ENCODE results near the gene RCOR2. TPM values are rescaled to one million over a fixed set of nuclear protein-coding genes. Genes with fewer than 3 reads are reported as not detected.

Gene RCOR2
- total and polyA plus RNA-seq, 2 of the 13 experiments (the other 11 are each of a cell fraction or from before 2014, with no cell fraction given), result 8.3 to 8.5 TPM

GRCh38 chr11:63920939-63921417 lies 4.0 kb upstream of the RCOR2 start (continued):
- TF ChIP-seq TAF1 (CRISPR knock-in tag; IDR thresholded peaks at IDR 0.05) (peak; percentile 7; the same call in 1 of the 2 replicates), GABPA (IDR thresholded peaks at IDR 0.05; ENCODE audit: low read depth, low read length) (no peak), GABPA (CRISPR knock-in tag; IDR thresholded peaks at IDR 0.05; ENCODE audit: low read depth) (peak; percentile 36; the same call in 1 of the 2 replicates), HDAC2 (CRISPR knock-in tag; IDR thresholded peaks at IDR 0.05) (peak; percentile 44; the same call in 1 of the 2 replicates), MYC (CRISPR knock-in tag; IDR thresholded peaks at IDR 0.05; ENCODE audit: borderline replicate concordance) (peak; percentile 56; the same call in 1 of the 2 replicates), ZNF773 (CRISPR knock-in tag; IDR thresholded peaks at IDR 0.05; ENCODE audit: borderline replicate concordance) (no peak), ZNF616 (CRISPR knock-in tag; IDR thresholded peaks at IDR 0.05; ENCODE audit: low read depth) (no peak), KDM3A (CRISPR knock-in tag; IDR thresholded peaks at IDR 0.05; ENCODE audit: low read depth) (no peak), KDM2A (CRISPR knock-in tag; IDR thresholded peaks at IDR 0.05; ENCODE audit: borderline replicate concordance, low read depth) (peak; percentile 43; the same call in 1 of the 2 replicates), HCFC1 (IDR thresholded peaks at IDR 0.05; ENCODE audit: low read depth, low read length) (no peak), ZNF446 (CRISPR knock-in tag; IDR thresholded peaks at IDR 0.05) (no peak), ZNF781 (CRISPR knock-in tag; IDR thresholded peaks at IDR 0.05; ENCODE audit: borderline replicate concordance, not compliant biosample characterization) (no peak), ZSCAN29 (CRISPR knock-in tag; conservative IDR thresholded peaks at IDR 0.05) (peak; percentile 98), ZNF121 (CRISPR knock-in tag; IDR thresholded peaks at IDR 0.05) (no peak), ZSCAN30 (CRISPR knock-in tag; IDR thresholded peaks at IDR 0.05) (no peak), ZNF710 (CRISPR knock-in tag; IDR thresholded peaks at IDR 0.05; ENCODE audit: borderline replicate concordance) (0 out of 2 replicates have a peak, but pooled peaks have one; percentile 33), ZIK1 (CRISPR knock-in tag; IDR thresholded peaks at IDR 0.05; ENCODE audit: borderline replicate concordance, low read depth) (0 out of 2 replicates have a peak, but pooled peaks have one; percentile 34), ONECUT2 (CRISPR knock-in tag; IDR thresholded peaks at IDR 0.05) (no peak), ZNF563 (CRISPR knock-in tag; IDR thresholded peaks at IDR 0.05) (no peak; the same call in 1 of the 2 replicates), ELF3 (CRISPR knock-in tag; IDR thresholded peaks at IDR 0.05) (no peak)
- TF ChIP-seq, protein P1, sequence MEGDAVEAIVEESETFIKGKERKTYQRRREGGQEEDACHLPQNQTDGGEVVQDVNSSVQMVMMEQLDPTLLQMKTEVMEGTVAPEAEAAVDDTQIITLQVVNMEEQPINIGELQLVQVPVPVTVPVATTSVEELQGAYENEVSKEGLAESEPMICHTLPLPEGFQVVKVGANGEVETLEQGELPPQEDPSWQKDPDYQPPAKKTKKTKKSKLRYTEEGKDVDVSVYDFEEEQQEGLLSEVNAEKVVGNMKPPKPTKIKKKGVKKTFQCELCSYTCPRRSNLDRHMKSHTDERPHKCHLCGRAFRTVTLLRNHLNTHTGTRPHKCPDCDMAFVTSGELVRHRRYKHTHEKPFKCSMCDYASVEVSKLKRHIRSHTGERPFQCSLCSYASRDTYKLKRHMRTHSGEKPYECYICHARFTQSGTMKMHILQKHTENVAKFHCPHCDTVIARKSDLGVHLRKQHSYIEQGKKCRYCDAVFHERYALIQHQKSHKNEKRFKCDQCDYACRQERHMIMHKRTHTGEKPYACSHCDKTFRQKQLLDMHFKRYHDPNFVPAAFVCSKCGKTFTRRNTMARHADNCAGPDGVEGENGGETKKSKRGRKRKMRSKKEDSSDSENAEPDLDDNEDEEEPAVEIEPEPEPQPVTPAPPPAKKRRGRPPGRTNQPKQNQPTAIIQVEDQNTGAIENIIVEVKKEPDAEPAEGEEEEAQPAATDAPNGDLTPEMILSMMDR (CRISPR knock-in tag; IDR thresholded peaks at IDR 0.05), result peak; percentile 84
- TF ChIP-seq, protein P2, sequence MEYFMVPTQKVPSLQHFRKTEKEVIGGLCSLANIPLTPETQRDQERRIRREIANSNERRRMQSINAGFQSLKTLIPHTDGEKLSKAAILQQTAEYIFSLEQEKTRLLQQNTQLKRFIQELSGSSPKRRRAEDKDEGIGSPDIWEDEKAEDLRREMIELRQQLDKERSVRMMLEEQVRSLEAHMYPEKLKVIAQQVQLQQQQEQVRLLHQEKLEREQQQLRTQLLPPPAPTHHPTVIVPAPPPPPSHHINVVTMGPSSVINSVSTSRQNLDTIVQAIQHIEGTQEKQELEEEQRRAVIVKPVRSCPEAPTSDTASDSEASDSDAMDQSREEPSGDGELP (IDR thresholded peaks at IDR 0.05; ENCODE audit: borderline replicate concordance, low read depth), result peak; percentile 47; the same call in 1 of the 2 replicates
- TF ChIP-seq, protein P3, sequence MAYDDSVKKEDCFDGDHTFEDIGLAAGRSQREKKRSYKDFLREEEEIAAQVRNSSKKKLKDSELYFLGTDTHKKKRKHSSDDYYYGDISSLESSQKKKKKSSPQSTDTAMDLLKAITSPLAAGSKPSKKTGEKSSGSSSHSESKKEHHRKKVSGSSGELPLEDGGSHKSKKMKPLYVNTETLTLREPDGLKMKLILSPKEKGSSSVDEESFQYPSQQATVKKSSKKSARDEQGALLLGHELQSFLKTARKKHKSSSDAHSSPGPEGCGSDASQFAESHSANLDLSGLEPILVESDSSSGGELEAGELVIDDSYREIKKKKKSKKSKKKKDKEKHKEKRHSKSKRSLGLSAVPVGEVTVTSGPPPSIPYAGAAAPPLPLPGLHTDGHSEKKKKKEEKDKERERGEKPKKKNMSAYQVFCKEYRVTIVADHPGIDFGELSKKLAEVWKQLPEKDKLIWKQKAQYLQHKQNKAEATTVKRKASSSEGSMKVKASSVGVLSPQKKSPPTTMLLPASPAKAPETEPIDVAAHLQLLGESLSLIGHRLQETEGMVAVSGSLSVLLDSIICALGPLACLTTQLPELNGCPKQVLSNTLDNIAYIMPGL (CRISPR knock-in tag; IDR thresholded peaks at IDR 0.05; ENCODE audit: borderline replicate concordance in 1 of 2, low read depth in 1 of 2), result peak; percentile 62 to 63; a peak in 2 of 4 replicates

Data from HepG2 (cell line).